Measurements from ENCODE around the gene UNC13C. TPM values are rescaled to one million over a fixed set of nuclear protein-coding genes. Genes with fewer than 3 reads are reported as not detected.

UNC13C gene
- total and polyA plus RNA-seq, 7 donors = 0.51 to 14.4 (median 1.9) TPM; not detected in 1

GRCh38 chr15:53962646-53963561, 15.3 kb upstream of the UNC13C start:
- peak in 1 of 2 donors; percentile 28 for DNase-seq
- H3K27ac ChIP-seq = no peak overlapping the region
- intact Hi-C loops (cut with DNase I) = loop anchor here in 1 of 2 donors (1.0 kb wide), 1 partner anchor 9 kb away; no protein-coding TSS in a partner anchor
- H3K4me1 ChIP-seq = no peaks in the 10 kb centered on the region
- no peak overlapping the region for H3K4me3 ChIP-seq
- H3K36me3 ChIP-seq (ENCODE audit: insufficient read depth in 1 of 2, low read depth in 1 of 2) = no peaks in the 10 kb centered on the region
- H3K9me3 ChIP-seq = no peaks in the 10 kb centered on the region
- peak in 1 of 4 donors; percentile 68 for ATAC-seq
- TF ChIP-seq CTCF (IDR thresholded peaks at IDR 0.05) = peak; percentile 35
- no peaks in the 10 kb centered on the region for H3K27me3 ChIP-seq (ENCODE audit: insufficient read depth in 3 of 3, low read length in 2 of 3)
- 23 to 25% (median 24%) methylated on average over 4 of the region's 4 CpGs for WGBS, 3 donors

- no peak for TF ChIP-seq CTCF (IDR thresholded peaks at IDR 0.05)
- no peaks in the 10 kb centered on the region for H3K27me3 ChIP-seq (ENCODE audit: insufficient read depth in 3 of 3, low read length in 2 of 3)
- DNase-seq = no peak
- no peaks in the 10 kb centered on the region for H3K4me1 ChIP-seq
- H3K4me3 ChIP-seq = no peak overlapping the region
- ATAC-seq = no peak
- H3K36me3 ChIP-seq (ENCODE audit: insufficient read depth in 1 of 2, low read depth in 1 of 2) = no peaks in the 10 kb centered on the region
- no peaks in the 10 kb centered on the region for H3K9me3 ChIP-seq
- intact Hi-C loops (cut with DNase I) = loop anchor here in 1 of 2 donors (1.0 kb wide), 1 partner anchor 10 kb away; no protein-coding TSS in a partner anchor
- H3K27ac ChIP-seq = no peak overlapping the region
These were observed 14.4 kb upstream of the UNC13C start for GRCh38 chr15:53963801-53964200.

- TF ChIP-seq CTCF (IDR thresholded peaks at IDR 0.05) = no peak
- Histone ChIP-seq H3K27me3 (ENCODE audit: insufficient read depth in 3 of 3, low read length in 2 of 3) (peaks cover 0 to 10% (median 3%) of the 10 kb centered on the region in 3 donors), H3K27ac (no peak overlapping the region), H3K36me3 (ENCODE audit: insufficient read depth in 1 of 2, low read depth in 1 of 2) (no peaks in the 10 kb centered on the region), H3K4me3 (no peak overlapping the region), H3K4me1 (no peaks in the 10 kb centered on the region), H3K9me3 (no peaks in the 10 kb centered on the region)
- DNase-seq = no peak
- 47 to 56% (median 53%) methylated on average over 2 of the region's 2 CpGs for WGBS, 3 donors
- no peak for ATAC-seq
- intact Hi-C loops (cut with DNase I) = no loop called here
These were observed 4.1 kb upstream of the UNC13C start for GRCh38 chr15:53974121-53974520.

GRCh38 chr15:53974813-53975212, 3.4 kb upstream of the UNC13C start:
- ATAC-seq (no peak), DNase-seq (no peak)
- H3K27me3 ChIP-seq (ENCODE audit: insufficient read depth in 3 of 3, low read length in 2 of 3) = peaks cover 0 to 15% (median 3%) of the 10 kb centered on the region in 3 donors
- WGBS, 3 donors = 52 to 57% (median 57%) methylated on average over 3 of the region's 3 CpGs
- TF ChIP-seq CTCF (IDR thresholded peaks at IDR 0.05) = no peak
- no peak overlapping the region for H3K27ac ChIP-seq
- intact Hi-C loops (cut with DNase I) = no loop called here
- H3K9me3 ChIP-seq = no peaks in the 10 kb centered on the region
- H3K4me3 ChIP-seq = no peak overlapping the region
- no peaks in the 10 kb centered on the region for H3K4me1 ChIP-seq
- H3K36me3 ChIP-seq (ENCODE audit: insufficient read depth in 1 of 2, low read depth in 1 of 2) = no peaks in the 10 kb centered on the region
